GM19193 (cell line): Measurements from ENCODE around the gene BBOX1.

Experiments
- POLR2A ChIP-seq: IDR thresholded peaks from 4 replicates; pipeline ENCODE4 v1.6.1; 2011; ENCODE audit not compliant: insufficient read depth, insufficient read length; ENCODE audit errors: extremely low read depth

The BBOX1 gene

GRCh38 chr11:27059431-27059830, 18.8 kb downstream of the BBOX1 start:
- TF ChIP-seq POLR2A = no peak

GRCh38 chr11:27060816-27061460, 20.3 kb downstream of the BBOX1 start:
- TF ChIP-seq POLR2A = no peak

GRCh38 chr11:27061461-27061821, 20.8 kb downstream of the BBOX1 start:
- no peak for TF ChIP-seq POLR2A

GRCh38 chr11:27064086-27064485, 23.5 kb downstream of the BBOX1 start:
- no peak for TF ChIP-seq POLR2A

- TF ChIP-seq POLR2A = no peak
These were observed 34.6 kb downstream of the BBOX1 start for GRCh38 chr11:27075192-27075591.

- TF ChIP-seq POLR2A = no peak
These were observed 35.0 kb downstream of the BBOX1 start for GRCh38 chr11:27075655-27076054.

- no peak for TF ChIP-seq POLR2A
These were observed 35.5 kb downstream of the BBOX1 start for GRCh38 chr11:27076121-27076589.

- TF ChIP-seq POLR2A = no peak
These were observed 40.4 kb downstream of the BBOX1 start for GRCh38 chr11:27081056-27081455.

- TF ChIP-seq POLR2A = no peak
These were observed 42.6 kb downstream of the BBOX1 start for GRCh38 chr11:27083241-27083640.

- TF ChIP-seq POLR2A = no peak
These were observed 43.2 kb downstream of the BBOX1 start for GRCh38 chr11:27083782-27084181.

- TF ChIP-seq POLR2A = no peak
These were observed 43.9 kb downstream of the BBOX1 start for GRCh38 chr11:27084518-27084917.

- TF ChIP-seq POLR2A = no peak
These were observed 44.5 kb downstream of the BBOX1 start for GRCh38 chr11:27085111-27085510.

GRCh38 chr11:27085605-27086004, 45.0 kb downstream of the BBOX1 start:
- TF ChIP-seq POLR2A = no peak

- TF ChIP-seq POLR2A = no peak
These were observed 46.8 kb downstream of the BBOX1 start for GRCh38 chr11:27087432-27087831.

GRCh38 chr11:27088353-27088752, 47.7 kb downstream of the BBOX1 start:
- TF ChIP-seq POLR2A = no peak

- no peak for TF ChIP-seq POLR2A
These were observed 49.1 kb downstream of the BBOX1 start for GRCh38 chr11:27089746-27090145.

- no peak for TF ChIP-seq POLR2A
These were observed 53.5 kb downstream of the BBOX1 start for GRCh38 chr11:27094120-27094519.
